Nephron (organoid): Measurements from ENCODE around the gene ADAR.

Experiments used
- H3K27ac Mint-ChIP-seq, 3 experiments: 2 replicates each; pipeline ENCODE4 v1.8.0; 2020; ENCODE audit warnings: mixed read lengths in 3 of 3, mild to moderate bottlenecking in 2 of 3, moderate library complexity in 1 of 3
- H3K27me3 Mint-ChIP-seq: 2 replicates; pipeline ENCODE4 v1.8.0; 2021; ENCODE audit warnings: low read depth, mild to moderate bottlenecking, moderate library complexity, mixed read lengths
- H3K36me3 Mint-ChIP-seq: 2 replicates; pipeline ENCODE4 v1.8.0; 2020; ENCODE audit warnings: low read depth, mixed read lengths
- H3K4me1 Mint-ChIP-seq: 2 replicates; pipeline ENCODE4 v1.8.0; 2020; ENCODE audit warnings: mixed read lengths
- H3K4me3 Mint-ChIP-seq, 3 experiments: 2 replicates each; pipeline ENCODE4 v1.8.0; 2020; ENCODE audit warnings: mild to moderate bottlenecking in 3 of 3, mixed read lengths in 3 of 3, moderate library complexity in 2 of 3
- H3K9me3 Mint-ChIP-seq: 2 replicates; pipeline ENCODE4 v1.8.0; 2020; ENCODE audit warnings: mixed read lengths
- CTCF ChIP-seq, 3 experiments: fragments of 200-600 bp; sonication (generic); IDR thresholded peaks; one replicate each; pipeline ENCODE4 v1.5.0; 2021; ENCODE audit warnings: antibody characterized with exemption in 3 of 3; ENCODE audit not compliant: unreplicated experiment in 3 of 3

ADAR gene

GRCh38 chr1:154594811-154595210 lies 13.2 kb downstream of the ADAR start:
- H3K4me3 Mint-ChIP-seq, result no peak overlapping the region
- H3K36me3 Mint-ChIP-seq, result peaks cover 74% of the 10 kb centered on the region
- H3K27ac Mint-ChIP-seq, result no peak overlapping the region
- TF ChIP-seq CTCF (IDR thresholded peaks at IDR 0.05; ENCODE audit: unreplicated experiment in 3 of 3), result no peak
- H3K27me3 Mint-ChIP-seq, result no peaks in the 10 kb centered on the region
- peaks cover 11% of the 10 kb centered on the region for H3K4me1 Mint-ChIP-seq
- H3K9me3 Mint-ChIP-seq, result no peaks in the 10 kb centered on the region

- Mint-ChIP-seq H3K36me3 (peaks cover 77% of the 10 kb centered on the region), H3K4me3 (no peak overlapping the region), H3K9me3 (no peaks in the 10 kb centered on the region), H3K27ac (no peak overlapping the region), H3K4me1 (peaks cover 11% of the 10 kb centered on the region), H3K27me3 (no peaks in the 10 kb centered on the region)
- no peak for TF ChIP-seq CTCF (IDR thresholded peaks at IDR 0.05; ENCODE audit: unreplicated experiment in 3 of 3)
Observed at GRCh38 chr1:154593390-154593789, 14.6 kb downstream of the ADAR start.

GRCh38 chr1:154591206-154591605 lies 16.8 kb downstream of the ADAR start:
- Mint-ChIP-seq H3K27me3 (no peaks in the 10 kb centered on the region), H3K27ac (no peak overlapping the region), H3K36me3 (peaks cover 77% of the 10 kb centered on the region)

GRCh38 chr1:154590756-154591155 lies 17.2 kb downstream of the ADAR start:
- Mint-ChIP-seq H3K27ac (no peak overlapping the region), H3K9me3 (no peaks in the 10 kb centered on the region), H3K4me1 (peaks cover 11% of the 10 kb centered on the region), H3K36me3 (peaks cover 82% of the 10 kb centered on the region), H3K27me3 (no peaks in the 10 kb centered on the region), H3K4me3 (no peak overlapping the region)
- no peak for TF ChIP-seq CTCF (IDR thresholded peaks at IDR 0.05; ENCODE audit: unreplicated experiment in 3 of 3)

More at GRCh38 chr1:154591206-154591605, 16.8 kb downstream of the ADAR start:
- Mint-ChIP-seq H3K4me1 (peaks cover 11% of the 10 kb centered on the region), H3K9me3 (no peaks in the 10 kb centered on the region), H3K4me3 (no peak overlapping the region)
- no peak for TF ChIP-seq CTCF (IDR thresholded peaks at IDR 0.05; ENCODE audit: unreplicated experiment in 3 of 3)

GRCh38 chr1:154589780-154590179 lies 18.2 kb downstream of the ADAR start:
- Mint-ChIP-seq H3K9me3 (no peaks in the 10 kb centered on the region), H3K27ac (no peak overlapping the region), H3K4me1 (peaks cover 13% of the 10 kb centered on the region), H3K4me3 (no peak overlapping the region), H3K27me3 (no peaks in the 10 kb centered on the region), H3K36me3 (peaks cover 87% of the 10 kb centered on the region)
- TF ChIP-seq CTCF (IDR thresholded peaks at IDR 0.05; ENCODE audit: unreplicated experiment in 3 of 3), result no peak

GRCh38 chr1:154586641-154587040 lies 21.3 kb downstream of the ADAR start:
- no peaks in the 10 kb centered on the region for H3K27me3 Mint-ChIP-seq

More at GRCh38 chr1:154586641-154587040, 21.3 kb downstream of the ADAR start:
- Mint-ChIP-seq H3K4me3 (no peak overlapping the region), H3K4me1 (peaks cover 18% of the 10 kb centered on the region), H3K36me3 (peaks cover 92% of the 10 kb centered on the region), H3K27ac (no peak overlapping the region), H3K9me3 (no peaks in the 10 kb centered on the region)
- TF ChIP-seq CTCF (IDR thresholded peaks at IDR 0.05; ENCODE audit: unreplicated experiment in 3 of 3), result no peak
